Transverse colon (tissue), 4 donors: ENCODE measurements around the gene BMERB1.

Source experiments
- CTCF ChIP-seq, 5 experiments: fragments of 200-600 bp in 3 of 5; fragments of 450-650 bp in 2 of 5; sonication (generic) in 3 of 5; IDR thresholded peaks; 1 replicate in 2 of 5; 2 replicates in 3 of 5; pipeline ENCODE4 v1.5.1; 2016 to 2017; ENCODE audit warnings: antibody characterized with exemption in 5 of 5, inconsistent platforms in 3 of 5, mild to moderate bottlenecking in 2 of 5, moderate library complexity in 1 of 5
- EP300 ChIP-seq: sonication (generic); formaldehyde crosslinking; IDR thresholded peaks from one replicate; pipeline ENCODE4 v1.6.1; 2017; ENCODE audit warnings: antibody characterized with exemption, low read depth
- POLR2AphosphoS5 ChIP-seq, 3 donors: sonication (generic); formaldehyde crosslinking; IDR thresholded peaks; one replicate each; pipeline ENCODE4 v1.6.1; 2016; ENCODE audit warnings: antibody characterized with exemption in 3 of 3

GRCh38 chr16:15439102-15439501 is 4.7 kb downstream of the BMERB1 start:
- TF ChIP-seq EP300 (no peak), CTCF (IDR thresholded peaks at IDR 0.05) (no peak), POLR2AphosphoS5 (IDR thresholded peaks at IDR 0.05) (no peak)
